SK-N-SH (cell line): Measurements from ENCODE around the gene SIL1. TPM values are rescaled to one million over a fixed set of nuclear protein-coding genes. Genes with fewer than 3 reads are reported as not detected.

Source experiments
- CTCF ChIA-PET: fragments of 300-600, 350-600 bp; formaldehyde crosslinking; extraction: SDS; loops from one replicate; lab custom pipeline; 2021; lab: Yijun Ruan, JAX
- POLR2A ChIA-PET: fragments of 350-600 bp; sonication (Branson Sonifier 250); formaldehyde crosslinking; extraction: SDS; loops from one replicate; lab custom pipeline; 2020; ENCODE audit warnings: antibody characterized with exemption, inconsistent platforms; lab: Yijun Ruan, JAX
- DNase-seq: peaks from one replicate; pipeline ENCODE4 v3.0.0; 2012
- H2AFZ ChIP-seq: fragments of 200-600 bp; sonication (generic); 2 replicates; pipeline ENCODE4 v1.8.1; 2016; ENCODE audit warnings: antibody characterized with exemption, mild to moderate bottlenecking, low read depth
- H3F3A ChIP-seq: fragments of 200-600 bp; sonication (generic); replicated peaks from 2 replicates; pipeline ENCODE3; 2016; ENCODE audit warnings: antibody characterized with exemption, mild to moderate bottlenecking; ENCODE audit not compliant: insufficient read depth
- H3K27ac ChIP-seq, 2 experiments: fragments of 200-500 bp in 1 of 2; fragments of 200-600 bp in 1 of 2; sonication (Bioruptor generic) in 1 of 2; sonication (generic), shearing (Covaris generic) in 1 of 2; 2 replicates each; pipeline versions ENCODE4 v1.5.1 to v1.6.1; 2014 to 2016; ENCODE audit warnings: low read depth in 2 of 2, inconsistent platforms in 1 of 2, low read length in 1 of 2, mild to moderate bottlenecking in 1 of 2, mixed read lengths in 1 of 2
- H3K27me3 ChIP-seq: fragments of 200-600 bp; sonication (generic), shearing (Covaris generic); 2 replicates; pipeline ENCODE4 v1.6.1; 2016; ENCODE audit warnings: mixed run types; ENCODE audit not compliant: insufficient read depth
- H3K36me3 ChIP-seq, 2 experiments: fragments of 200-500 bp in 1 of 2; fragments of 200-600 bp in 1 of 2; sonication (Bioruptor generic) in 1 of 2; sonication (generic) in 1 of 2; replicated peaks in 1 of 2; 2 replicates each; pipeline versions ENCODE3 to v1.5.1; 2014 to 2016; ENCODE audit warnings: low read length in 1 of 2, mild to moderate bottlenecking in 1 of 2; ENCODE audit not compliant: insufficient read depth in 2 of 2, control insufficient read depth in 1 of 2
- H3K4me1 ChIP-seq, 2 experiments: fragments of 200-500 bp in 1 of 2; fragments of 200-600 bp in 1 of 2; sonication (Bioruptor generic) in 1 of 2; sonication (generic), shearing (Covaris generic) in 1 of 2; 2 replicates each; pipeline versions ENCODE4 v1.5.1 to v1.6.1; 2014 to 2016; ENCODE audit warnings: low read depth in 1 of 2, low read length in 1 of 2, mixed run types in 1 of 2; ENCODE audit not compliant: insufficient read depth in 2 of 2, control insufficient read depth in 1 of 2
- H3K4me2 ChIP-seq: fragments of 200-600 bp; sonication (generic), shearing (Covaris generic); 2 replicates; pipeline ENCODE4 v1.6.1; 2017; ENCODE audit warnings: mixed run types
- H3K4me3 ChIP-seq, 2 experiments: fragments of 200-500 bp in 1 of 2; fragments of 200-600 bp in 1 of 2; sonication (Bioruptor generic) in 1 of 2; sonication (generic), shearing (Covaris generic) in 1 of 2; 2 replicates each; pipeline versions ENCODE4 v1.5.1 to v1.8.1; 2014 to 2016; ENCODE audit warnings: low read depth in 2 of 2, inconsistent platforms in 1 of 2, low read length in 1 of 2, mild to moderate bottlenecking in 1 of 2, mixed read lengths in 1 of 2, moderate library complexity in 1 of 2
- H3K79me2 ChIP-seq: fragments of 200-600 bp; sonication (generic); 2 replicates; pipeline ENCODE4 v1.8.1; 2017; ENCODE audit warnings: mild to moderate bottlenecking; ENCODE audit not compliant: insufficient read depth
- H3K9ac ChIP-seq: fragments of 200-600 bp; sonication (generic); 2 replicates; pipeline ENCODE4 v1.6.1; 2017; ENCODE audit warnings: mixed run types
- H3K9me2 ChIP-seq: fragments of 200-600 bp; sonication (generic); 2 replicates; pipeline ENCODE4 v1.6.1; 2017; ENCODE audit warnings: mixed run types
- H3K9me3 ChIP-seq: fragments of 200-600 bp; sonication (generic); 2 replicates; pipeline ENCODE4 v1.6.1; 2017; ENCODE audit warnings: mixed run types, mild to moderate bottlenecking, moderate library complexity
- H4K20me1 ChIP-seq: fragments of 200-600 bp; sonication (generic); 2 replicates; pipeline ENCODE4 v1.6.1; 2017; ENCODE audit warnings: mild to moderate bottlenecking, mixed run types; ENCODE audit not compliant: insufficient read depth
- CHD2 ChIP-seq: fragments of 150-350 bp; IDR thresholded peaks from 2 replicates; pipeline ENCODE4 v1.6.1; 2018; ENCODE audit warnings: low read length; ENCODE audit not compliant: partially characterized antibody
- ELF1 ChIP-seq: IDR thresholded peaks from 2 replicates; pipeline ENCODE4 v1.4.0; 2012
- EZH2phosphoT487 ChIP-seq: fragments of 200-600 bp; sonication (generic); IDR thresholded peaks from 2 replicates; pipeline ENCODE4 v1.6.1; 2017; ENCODE audit warnings: low read depth, mixed run types, mild to moderate bottlenecking, antibody characterized with exemption, moderate library complexity, borderline replicate concordance
- FOXJ3 ChIP-seq: sonication (generic); formaldehyde crosslinking; IDR thresholded peaks from 2 replicates; pipeline ENCODE4 v1.5.1; 2020; ENCODE audit warnings: mild to moderate bottlenecking, missing genetic modification reagents
- FOXM1 ChIP-seq: IDR thresholded peaks from 2 replicates; pipeline ENCODE4 v1.4.0; 2012; ENCODE audit warnings: low read depth, mild to moderate bottlenecking
- GATA2 ChIP-seq: sonication (generic); formaldehyde crosslinking; IDR thresholded peaks from 2 replicates; pipeline ENCODE4 v1.5.0; 2020; ENCODE audit warnings: mild to moderate bottlenecking, missing genetic modification reagents
- JUND ChIP-seq: IDR thresholded peaks from 2 replicates; pipeline ENCODE4 v1.4.0; 2012
- NRF1 ChIP-seq: IDR thresholded peaks from 2 replicates; pipeline ENCODE4 v1.6.1; 2012; ENCODE audit warnings: low read depth, mild to moderate bottlenecking, low read length
- RCOR1 ChIP-seq: fragments of 150-350 bp; IDR thresholded peaks from 2 replicates; pipeline ENCODE4 v1.6.1; 2017; ENCODE audit warnings: antibody characterized with exemption, low read length
- RFX5 ChIP-seq: IDR thresholded peaks from 2 replicates; pipeline ENCODE4 v1.6.1; 2012; ENCODE audit warnings: mild to moderate bottlenecking, improper control_type of control experiment, low read length
- RXRA ChIP-seq: IDR thresholded peaks from 2 replicates; pipeline ENCODE4 v1.4.0; 2012; ENCODE audit warnings: low read depth, mild to moderate bottlenecking, borderline replicate concordance
- SMC3 ChIP-seq: IDR thresholded peaks from 2 replicates; pipeline ENCODE4 v1.6.1; 2012; ENCODE audit warnings: low read depth, low read length, improper control_type of control experiment
- YY1 ChIP-seq: IDR thresholded peaks from 2 replicates; pipeline ENCODE4 v1.4.0; 2012; ENCODE audit warnings: low read depth, mild to moderate bottlenecking
- WGBS: methylation state at CpG from one replicate; pipeline ENCODE4 v1.1.6; 2017; ENCODE audit warnings: low lambda C conversion rate; 5-methylcytosine and 5-hydroxymethylcytosine counted together
- polyA plus RNA-seq, 3 experiments: library from polyadenylated mRNA; depleted of rRNA; stranded (reverse); fragments of >200 nt; gene quantifications; 2 replicates each; pipeline ENCODE4 v1.2.3, GENCODE V29; 2012
- TF ChIP-seq, protein P1 (sequence below): fragments of 150-350 bp; IDR thresholded peaks from 2 replicates; pipeline ENCODE4 v1.6.1; 2017; ENCODE audit warnings: antibody characterized with exemption, low read length, low read depth, borderline replicate concordance
- TF ChIP-seq, protein P2 (sequence below): fragments of 200-600 bp; sonication (generic); IDR thresholded peaks from 2 replicates; pipeline ENCODE4 v1.6.1; 2017; ENCODE audit warnings: antibody characterized with exemption, mild to moderate bottlenecking, moderate library complexity
- TF ChIP-seq, protein P3 (sequence below): IDR thresholded peaks from 2 replicates; pipeline ENCODE4 v1.4.0; 2012; ENCODE audit warnings: low read depth, borderline replicate concordance
- TF ChIP-seq, protein P4 (sequence below): IDR thresholded peaks from 2 replicates; pipeline ENCODE4; 2012

SIL1 gene
- polyA plus RNA-seq, 1 of the 3 experiments (the other 2 are of a cell fraction): 25.9 TPM

DNA sequence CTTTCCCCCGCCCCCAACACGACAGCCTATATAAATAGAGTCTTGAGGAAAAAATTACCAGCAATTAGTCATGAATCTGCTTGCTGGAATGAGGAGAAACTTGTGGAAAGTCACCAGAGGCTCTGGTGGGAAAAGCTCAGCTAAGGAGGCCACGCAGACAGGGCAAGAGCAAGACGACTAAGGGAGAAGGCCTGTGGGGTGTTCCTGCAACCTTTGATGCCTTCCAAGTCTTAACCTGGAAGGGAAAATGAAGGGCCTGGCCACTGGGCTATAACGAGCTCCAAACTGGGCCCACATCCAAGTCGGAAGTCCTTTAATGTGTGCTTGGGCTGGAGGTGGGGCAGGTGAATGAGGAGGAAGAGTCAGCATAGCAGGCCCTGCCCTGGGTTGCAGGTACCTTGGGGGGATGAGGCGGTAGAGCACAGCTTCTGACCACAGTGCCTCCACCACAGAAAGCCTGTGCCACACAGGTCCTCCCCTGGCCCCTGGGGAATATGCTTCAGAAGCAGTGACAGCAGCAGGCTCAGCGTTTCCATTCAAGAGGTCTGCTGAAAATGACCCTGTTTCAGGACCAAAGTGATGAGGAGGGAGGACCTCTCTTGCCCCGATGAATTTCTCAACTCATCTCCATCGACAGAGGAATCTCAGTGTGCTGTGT is 230.2 kb downstream of the SIL1 start:
- CTCF ChIA-PET: interaction anchor here (0.7 to 3.2 kb wide), 5 partner anchors 14 to 392 kb away, joined by 3 to 11 read pairs (median 3); no protein-coding TSS in a partner anchor
- no peaks in the 10 kb centered on the region for H3F3A ChIP-seq
- H3K27me3 ChIP-seq: no peaks in the 10 kb centered on the region
- H3K4me2 ChIP-seq: no peak overlapping the region
- POLR2A ChIA-PET: interaction anchor here (1.5 kb wide), 1 partner anchor 18 kb away, joined by 4 read pairs; no protein-coding TSS in a partner anchor
- H3K9me3 ChIP-seq: no peaks in the 10 kb centered on the region
- DNase-seq: no peak
- peaks cover 7 to 72% of the 10 kb centered on the region in 2 experiments; a peak in 3 of 4 replicates for H3K4me1 ChIP-seq
- no peaks in the 10 kb centered on the region for H4K20me1 ChIP-seq
- H3K36me3 ChIP-seq: no peaks in the 10 kb centered on the region
- 91% methylated on average over 10 of the region's 10 CpGs for WGBS
- H3K9ac ChIP-seq: no peak overlapping the region
- TF ChIP-seq CHD2 (no peak), EZH2phosphoT487 (no peak), FOXM1 (no peak), YY1 (no peak), NRF1 (no peak), ELF1 (no peak), GATA2 (CRISPR knock-in tag) (no peak), RXRA (no peak), RCOR1 (no peak), JUND (no peak), RFX5 (no peak), SMC3 (no peak), FOXJ3 (CRISPR knock-in tag) (no peak)
- TF ChIP-seq, protein P1, sequence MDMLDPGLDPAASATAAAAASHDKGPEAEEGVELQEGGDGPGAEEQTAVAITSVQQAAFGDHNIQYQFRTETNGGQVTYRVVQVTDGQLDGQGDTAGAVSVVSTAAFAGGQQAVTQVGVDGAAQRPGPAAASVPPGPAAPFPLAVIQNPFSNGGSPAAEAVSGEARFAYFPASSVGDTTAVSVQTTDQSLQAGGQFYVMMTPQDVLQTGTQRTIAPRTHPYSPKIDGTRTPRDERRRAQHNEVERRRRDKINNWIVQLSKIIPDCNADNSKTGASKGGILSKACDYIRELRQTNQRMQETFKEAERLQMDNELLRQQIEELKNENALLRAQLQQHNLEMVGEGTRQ: no peak
- TF ChIP-seq, protein P2, sequence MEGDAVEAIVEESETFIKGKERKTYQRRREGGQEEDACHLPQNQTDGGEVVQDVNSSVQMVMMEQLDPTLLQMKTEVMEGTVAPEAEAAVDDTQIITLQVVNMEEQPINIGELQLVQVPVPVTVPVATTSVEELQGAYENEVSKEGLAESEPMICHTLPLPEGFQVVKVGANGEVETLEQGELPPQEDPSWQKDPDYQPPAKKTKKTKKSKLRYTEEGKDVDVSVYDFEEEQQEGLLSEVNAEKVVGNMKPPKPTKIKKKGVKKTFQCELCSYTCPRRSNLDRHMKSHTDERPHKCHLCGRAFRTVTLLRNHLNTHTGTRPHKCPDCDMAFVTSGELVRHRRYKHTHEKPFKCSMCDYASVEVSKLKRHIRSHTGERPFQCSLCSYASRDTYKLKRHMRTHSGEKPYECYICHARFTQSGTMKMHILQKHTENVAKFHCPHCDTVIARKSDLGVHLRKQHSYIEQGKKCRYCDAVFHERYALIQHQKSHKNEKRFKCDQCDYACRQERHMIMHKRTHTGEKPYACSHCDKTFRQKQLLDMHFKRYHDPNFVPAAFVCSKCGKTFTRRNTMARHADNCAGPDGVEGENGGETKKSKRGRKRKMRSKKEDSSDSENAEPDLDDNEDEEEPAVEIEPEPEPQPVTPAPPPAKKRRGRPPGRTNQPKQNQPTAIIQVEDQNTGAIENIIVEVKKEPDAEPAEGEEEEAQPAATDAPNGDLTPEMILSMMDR: no peak
- TF ChIP-seq, protein P3, sequence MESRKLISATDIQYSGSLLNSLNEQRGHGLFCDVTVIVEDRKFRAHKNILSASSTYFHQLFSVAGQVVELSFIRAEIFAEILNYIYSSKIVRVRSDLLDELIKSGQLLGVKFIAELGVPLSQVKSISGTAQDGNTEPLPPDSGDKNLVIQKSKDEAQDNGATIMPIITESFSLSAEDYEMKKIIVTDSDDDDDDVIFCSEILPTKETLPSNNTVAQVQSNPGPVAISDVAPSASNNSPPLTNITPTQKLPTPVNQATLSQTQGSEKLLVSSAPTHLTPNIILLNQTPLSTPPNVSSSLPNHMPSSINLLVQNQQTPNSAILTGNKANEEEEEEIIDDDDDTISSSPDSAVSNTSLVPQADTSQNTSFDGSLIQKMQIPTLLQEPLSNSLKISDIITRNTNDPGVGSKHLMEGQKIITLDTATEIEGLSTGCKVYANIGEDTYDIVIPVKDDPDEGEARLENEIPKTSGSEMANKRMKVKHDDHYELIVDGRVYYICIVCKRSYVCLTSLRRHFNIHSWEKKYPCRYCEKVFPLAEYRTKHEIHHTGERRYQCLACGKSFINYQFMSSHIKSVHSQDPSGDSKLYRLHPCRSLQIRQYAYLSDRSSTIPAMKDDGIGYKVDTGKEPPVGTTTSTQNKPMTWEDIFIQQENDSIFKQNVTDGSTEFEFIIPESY: no peak
- TF ChIP-seq, protein P4, sequence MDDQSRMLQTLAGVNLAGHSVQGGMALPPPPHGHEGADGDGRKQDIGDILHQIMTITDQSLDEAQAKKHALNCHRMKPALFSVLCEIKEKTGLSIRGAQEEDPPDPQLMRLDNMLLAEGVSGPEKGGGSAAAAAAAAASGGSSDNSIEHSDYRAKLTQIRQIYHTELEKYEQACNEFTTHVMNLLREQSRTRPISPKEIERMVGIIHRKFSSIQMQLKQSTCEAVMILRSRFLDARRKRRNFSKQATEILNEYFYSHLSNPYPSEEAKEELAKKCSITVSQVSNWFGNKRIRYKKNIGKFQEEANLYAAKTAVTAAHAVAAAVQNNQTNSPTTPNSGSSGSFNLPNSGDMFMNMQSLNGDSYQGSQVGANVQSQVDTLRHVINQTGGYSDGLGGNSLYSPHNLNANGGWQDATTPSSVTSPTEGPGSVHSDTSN: no peak
- TF ChIP-seq, all 33 proteins: peak for 0
- Histone ChIP-seq H3K9me2 (no peaks in the 10 kb centered on the region), H3K79me2 (no peaks in the 10 kb centered on the region), H3K4me3 (no peak overlapping the region), H3K27ac (peak overlapping the region in 1 of 2 experiments; percentile 98; a peak in 2 of 4 replicates), H2AFZ (no peak overlapping the region)
